Mucosa of rectum (tissue), 2 donors: ENCODE data around the gene FSCN2.

Experiments used
- H3K27ac ChIP-seq, 2 donors: one replicate each; pipeline ENCODE4 v1.7.0; 2013; ENCODE audit warnings: inconsistent platforms in 2 of 2, low read depth in 2 of 2, low read length in 2 of 2
- H3K27me3 ChIP-seq, 2 donors: one replicate each; pipeline ENCODE4 v1.7.0; 2013; ENCODE audit warnings: low read length in 2 of 2; ENCODE audit not compliant: control insufficient read depth in 2 of 2, insufficient read depth in 2 of 2
- H3K36me3 ChIP-seq, 2 donors: one replicate each; pipeline ENCODE4 v1.7.0; 2013; ENCODE audit warnings: low read length in 2 of 2; ENCODE audit not compliant: control insufficient read depth in 2 of 2, insufficient read depth in 2 of 2
- H3K4me1 ChIP-seq, 2 donors: one replicate each; pipeline ENCODE4 v1.7.0; 2013; ENCODE audit warnings: low read length in 2 of 2, mild to moderate bottlenecking in 1 of 2; ENCODE audit not compliant: control insufficient read depth in 2 of 2, insufficient read depth in 2 of 2
- H3K4me3 ChIP-seq, 2 donors: one replicate each; pipeline ENCODE4 v1.7.0; 2013; ENCODE audit warnings: low read length in 2 of 2
- H3K9ac ChIP-seq, 2 donors: one replicate each; pipeline ENCODE4 v1.7.0; 2013; ENCODE audit warnings: low read length in 2 of 2, low read depth in 1 of 2, mild to moderate bottlenecking in 1 of 2
- H3K9me3 ChIP-seq, 2 donors: one replicate each; pipeline ENCODE4 v1.7.0; 2013; ENCODE audit warnings: low read length in 2 of 2; ENCODE audit not compliant: control insufficient read depth in 2 of 2
- donor health status: healthy.
- donor health status: Normal muscosa, but diverticular disease.

Gene FSCN2

GRCh38 chr17:81535480-81536298, 7.5 kb downstream of the FSCN2 start:
- Histone ChIP-seq H3K27me3 (peaks cover 14 to 21% of the 10 kb centered on the region in 2 donors), H3K27ac (no peak overlapping the region)

GRCh38 chr17:81536299-81537290, 8.4 kb downstream of the FSCN2 start:
- no peak overlapping the region for H3K4me3 ChIP-seq
- no peaks in the 10 kb centered on the region for H3K9me3 ChIP-seq
- H3K4me1 ChIP-seq, result peaks cover 6% of the 10 kb centered on the region in 2 donors
- peaks cover 9 to 17% of the 10 kb centered on the region in 2 donors for H3K36me3 ChIP-seq
- no peak overlapping the region for H3K9ac ChIP-seq
- H3K27ac ChIP-seq, result no peak overlapping the region
- peaks cover 14 to 21% of the 10 kb centered on the region in 2 donors for H3K27me3 ChIP-seq

More at GRCh38 chr17:81535480-81536298, 7.5 kb downstream of the FSCN2 start:
- Histone ChIP-seq H3K9me3 (no peaks in the 10 kb centered on the region), H3K9ac (no peak overlapping the region), H3K4me1 (peaks cover 6% of the 10 kb centered on the region in 2 donors), H3K36me3 (peaks cover 9 to 10% of the 10 kb centered on the region in 2 donors), H3K4me3 (no peak overlapping the region)

GRCh38 chr17:81537343-81537855, 9.2 kb downstream of the FSCN2 start:
- Histone ChIP-seq H3K9ac (no peak overlapping the region), H3K9me3 (no peaks in the 10 kb centered on the region), H3K4me1 (peaks cover 6% of the 10 kb centered on the region in 2 donors), H3K36me3 (peaks cover 9 to 17% of the 10 kb centered on the region in 2 donors), H3K27ac (no peak overlapping the region), H3K27me3 (peaks cover 14 to 21% of the 10 kb centered on the region in 2 donors), H3K4me3 (no peak overlapping the region)

GRCh38 chr17:81537856-81538555, 9.8 kb downstream of the FSCN2 start:
- no peak overlapping the region for H3K4me3 ChIP-seq
- H3K27ac ChIP-seq, result no peak overlapping the region
- peaks cover 6% of the 10 kb centered on the region in 2 donors for H3K4me1 ChIP-seq
- no peak overlapping the region for H3K9ac ChIP-seq
- peaks cover 14 to 21% of the 10 kb centered on the region in 2 donors for H3K27me3 ChIP-seq
- H3K9me3 ChIP-seq, result no peaks in the 10 kb centered on the region
- H3K36me3 ChIP-seq, result peaks cover 9 to 23% of the 10 kb centered on the region in 2 donors

- peaks cover 6% of the 10 kb centered on the region in 2 donors for H3K4me1 ChIP-seq
- no peak overlapping the region for H3K4me3 ChIP-seq
- H3K9me3 ChIP-seq, result no peaks in the 10 kb centered on the region
- H3K36me3 ChIP-seq, result peaks cover 12 to 24% of the 10 kb centered on the region in 2 donors
- peaks cover 14 to 21% of the 10 kb centered on the region in 2 donors for H3K27me3 ChIP-seq
- no peak overlapping the region for H3K9ac ChIP-seq
- no peak overlapping the region for H3K27ac ChIP-seq
Measured at GRCh38 chr17:81538651-81539570, 10.7 kb downstream of the FSCN2 start.

- Histone ChIP-seq H3K9ac (no peak overlapping the region), H3K4me1 (peaks cover 6% of the 10 kb centered on the region in 2 donors), H3K9me3 (no peaks in the 10 kb centered on the region), H3K27me3 (peaks cover 14 to 21% of the 10 kb centered on the region in 2 donors), H3K4me3 (no peak overlapping the region), H3K27ac (no peak overlapping the region), H3K36me3 (peaks cover 12 to 24% of the 10 kb centered on the region in 2 donors)
Measured at GRCh38 chr17:81539571-81539900, 11.4 kb downstream of the FSCN2 start.

- no peaks in the 10 kb centered on the region for H3K9me3 ChIP-seq
- peaks cover 11 to 21% of the 10 kb centered on the region in 2 donors for H3K27me3 ChIP-seq
- H3K27ac ChIP-seq, result no peak overlapping the region
- H3K4me1 ChIP-seq, result peaks cover 6% of the 10 kb centered on the region in 2 donors
- no peak overlapping the region for H3K4me3 ChIP-seq
- no peak overlapping the region for H3K9ac ChIP-seq
- H3K36me3 ChIP-seq, result peaks cover 15 to 26% of the 10 kb centered on the region in 2 donors
Measured at GRCh38 chr17:81539961-81540675, 11.9 kb downstream of the FSCN2 start.

GRCh38 chr17:81540676-81541027, 12.5 kb downstream of the FSCN2 start:
- no peak overlapping the region for H3K4me3 ChIP-seq
- peaks cover 6% of the 10 kb centered on the region in 2 donors for H3K4me1 ChIP-seq
- H3K36me3 ChIP-seq, result peaks cover 20 to 29% of the 10 kb centered on the region in 2 donors
- H3K9ac ChIP-seq, result no peak overlapping the region
- H3K27ac ChIP-seq, result no peak overlapping the region
- H3K9me3 ChIP-seq, result no peaks in the 10 kb centered on the region
- H3K27me3 ChIP-seq, result peaks cover 11 to 20% of the 10 kb centered on the region in 2 donors
